HepG2 (cell line): ENCODE measurements around the gene DCUN1D3. TPM values are rescaled to one million over a fixed set of nuclear protein-coding genes. Genes with fewer than 3 reads are reported as not detected.

Source experiments
- ARID5B ChIP-seq: IDR thresholded peaks from 2 replicates; pipeline ENCODE4 v1.4.0; 2020; ENCODE audit warnings: mild to moderate bottlenecking, missing genetic modification reagents
- ELF1 ChIP-seq: sonication (generic); formaldehyde crosslinking; IDR thresholded peaks from 2 replicates; pipeline ENCODE4 v1.4.0; 2020; ENCODE audit warnings: missing genetic modification reagents
- FOXJ3 ChIP-seq: sonication (generic); formaldehyde crosslinking; IDR thresholded peaks from 2 replicates; pipeline ENCODE4 v1.4.0; 2020; ENCODE audit warnings: missing genetic modification reagents, mild to moderate bottlenecking, borderline replicate concordance
- HNF4A ChIP-seq: sonication (generic); formaldehyde crosslinking; IDR thresholded peaks from 2 replicates; pipeline ENCODE4 v1.4.0; 2020; ENCODE audit warnings: missing genetic modification reagents
- KLF12 ChIP-seq: sonication (generic); formaldehyde crosslinking; IDR thresholded peaks from 2 replicates; pipeline ENCODE4 v1.4.0; 2020; ENCODE audit warnings: missing genetic modification reagents, borderline replicate concordance
- NFE2L1 ChIP-seq: sonication (generic); formaldehyde crosslinking; IDR thresholded peaks from 2 replicates; pipeline ENCODE4 v1.4.0; 2020; ENCODE audit warnings: missing genetic modification reagents, mild to moderate bottlenecking, borderline replicate concordance
- NFE2L2 ChIP-seq: fragments of 150-350 bp; IDR thresholded peaks from 2 replicates; pipeline ENCODE4 v1.6.1; 2014; ENCODE audit warnings: low read length
- POGZ ChIP-seq: sonication (generic); formaldehyde crosslinking; IDR thresholded peaks from 2 replicates; pipeline ENCODE4 v1.4.0; 2020; ENCODE audit warnings: mild to moderate bottlenecking, missing genetic modification reagents
- PRPF4 ChIP-seq: fragments of 200-400 bp; formaldehyde crosslinking; IDR thresholded peaks from 2 replicates; pipeline ENCODE4 v1.6.1; 2016; ENCODE audit warnings: low read length, low read depth; ENCODE audit not compliant: poor library complexity, severe bottlenecking
- RAD21 ChIP-seq: fragments of 450-650 bp; formaldehyde crosslinking; IDR thresholded peaks from 2 replicates; pipeline ENCODE4 v1.5.0; 2020; ENCODE audit warnings: mild to moderate bottlenecking
- SCMH1 ChIP-seq: sonication (generic); formaldehyde crosslinking; IDR thresholded peaks from 2 replicates; pipeline ENCODE4 v1.9.0; 2021; ENCODE audit warnings: missing genetic modification reagents, mild to moderate bottlenecking, borderline replicate concordance
- SYNCRIP ChIP-seq: fragments of 200-400 bp; formaldehyde crosslinking; IDR thresholded peaks from 2 replicates; pipeline ENCODE4 v1.6.1; 2018; ENCODE audit warnings: mild to moderate bottlenecking, low read depth, low read length; ENCODE audit not compliant: insufficient read depth
- TBX3 ChIP-seq: fragments of 450-650 bp; IDR thresholded peaks from 2 replicates; pipeline ENCODE4 v1.6.1; 2017; ENCODE audit warnings: antibody characterized with exemption, mild to moderate bottlenecking, inconsistent platforms, borderline replicate concordance
- ZBTB46 ChIP-seq: sonication (generic); formaldehyde crosslinking; IDR thresholded peaks from 2 replicates; pipeline ENCODE4 v1.4.0; 2020; ENCODE audit warnings: mild to moderate bottlenecking, missing genetic modification reagents, borderline replicate concordance
- ZNF567 ChIP-seq: sonication (generic); formaldehyde crosslinking; IDR thresholded peaks from 2 replicates; pipeline ENCODE4 v1.8.1; 2023; ENCODE audit warnings: mild to moderate bottlenecking, missing genetic modification reagents, borderline replicate concordance
- ZNF577 ChIP-seq: sonication (generic); formaldehyde crosslinking; IDR thresholded peaks from 2 replicates; pipeline ENCODE4 v1.4.0; 2020; ENCODE audit warnings: mild to moderate bottlenecking, low read depth, missing genetic modification reagents, borderline replicate concordance
- ZNF646 ChIP-seq: sonication (generic); formaldehyde crosslinking; IDR thresholded peaks from 2 replicates; pipeline ENCODE4 v1.9.0; 2021; ENCODE audit warnings: mild to moderate bottlenecking, missing genetic modification reagents
- ZNF724P ChIP-seq: sonication (generic); formaldehyde crosslinking; IDR thresholded peaks from 2 replicates; pipeline ENCODE4 v1.8.0; 2022; ENCODE audit warnings: missing genetic modification reagents, borderline replicate concordance
- ZSCAN12 ChIP-seq: sonication (generic); formaldehyde crosslinking; IDR thresholded peaks from 2 replicates; pipeline ENCODE4 v1.9.0; 2021; ENCODE audit warnings: mild to moderate bottlenecking, missing genetic modification reagents
- polyA plus RNA-seq, 8 experiments: library from polyadenylated mRNA; depleted of rRNA in 3 of 8; stranded (reverse) in 7 of 8; unstranded in 1 of 8; fragments of >200 nt; fragmentation: Illumina TruSeq in 4 of 8; extraction: Trizol in 4 of 8; gene quantifications; 2 replicates each; pipeline versions ENCODE4 v1.2.1 to v1.2.3, GENCODE V29; 2011 to 2016; ENCODE audit warnings: low read depth in 4 of 8, missing spikeins in 1 of 8, mixed read lengths in 1 of 8; ENCODE audit not compliant: insufficient read depth in 1 of 8
- total RNA-seq, 5 experiments: library from RNA; depleted of rRNA; stranded (reverse); fragments of >200 nt; fragmentation: Illumina TruSeq; extraction: Trizol; gene quantifications; 2 replicates each; pipeline ENCODE4 v1.2.3, GENCODE V29; 2016; ENCODE audit warnings: low read depth in 1 of 5

Gene DCUN1D3
- total and polyA plus RNA-seq, 2 of the 13 experiments (the other 11 are each of a cell fraction or from before 2014, with no cell fraction given): 5.0 to 19.3 TPM

- TF ChIP-seq FOXJ3: no peak
- no peak for TF ChIP-seq SYNCRIP
- no peak for TF ChIP-seq SCMH1
- no peak for TF ChIP-seq PRPF4
- TF ChIP-seq HNF4A (CRISPR knock-in tag): peak; percentile 89
- no peak for TF ChIP-seq ZBTB46 (CRISPR knock-in tag)
- peak; percentile 44; the same call in 1 of the 2 replicates for TF ChIP-seq POGZ (CRISPR knock-in tag)
- TF ChIP-seq ARID5B (CRISPR knock-in tag): peak; percentile 49
- TF ChIP-seq RAD21 (CRISPR knock-in tag): no peak
- no peak for TF ChIP-seq NFE2L1 (CRISPR knock-in tag)
- TF ChIP-seq ZNF567 (CRISPR knock-in tag): no peak
- TF ChIP-seq ZNF646 (CRISPR knock-in tag): peak; percentile 63; the same call in 1 of the 2 replicates
- no peak for TF ChIP-seq ELF1 (CRISPR knock-in tag)
- TF ChIP-seq TBX3: no peak
- no peak for TF ChIP-seq KLF12 (CRISPR knock-in tag)
- no peak for TF ChIP-seq ZSCAN12 (CRISPR knock-in tag)
- TF ChIP-seq ZNF577 (CRISPR knock-in tag): no peak
- TF ChIP-seq NFE2L2: no peak
- no peak for TF ChIP-seq ZNF724P (CRISPR knock-in tag)
Measured at GRCh38 chr16:20878682-20879147, 21.4 kb downstream of the DCUN1D3 start (continued).
